ENCODE results near the gene SMIM28. TPM values are rescaled to one million over a fixed set of nuclear protein-coding genes. Genes with fewer than 3 reads are reported as not detected.

SMIM28 gene
- total RNA-seq, 1 donor from 2014 or later = not detected

- no peak overlapping the region for H3K27ac Mint-ChIP-seq (ENCODE audit: unreplicated experiment)
- H3K36me3 Mint-ChIP-seq (ENCODE audit: unreplicated experiment) = no peaks in the 10 kb centered on the region
- DNase-seq (ENCODE audit: extremely low spot score, unreplicated experiment) = no peak
- H3K9me3 Mint-ChIP-seq (ENCODE audit: unreplicated experiment) = no peaks in the 10 kb centered on the region
- no peak for TF ChIP-seq CTCF (IDR thresholded peaks at IDR 0.05)
- no peaks in the 10 kb centered on the region for H3K27me3 Mint-ChIP-seq (ENCODE audit: unreplicated experiment)
- no peak overlapping the region for H3K4me3 Mint-ChIP-seq (ENCODE audit: unreplicated experiment)
- H3K4me1 Mint-ChIP-seq (ENCODE audit: unreplicated experiment) = no peaks in the 10 kb centered on the region
Observed at GRCh38 chr6:138378463-138378862, 758 bp downstream of the SMIM28 start.

- Mint-ChIP-seq H3K27ac (ENCODE audit: unreplicated experiment) (no peak overlapping the region), H3K4me1 (ENCODE audit: unreplicated experiment) (no peaks in the 10 kb centered on the region), H3K27me3 (ENCODE audit: unreplicated experiment) (peaks cover 3% of the 10 kb centered on the region), H3K36me3 (ENCODE audit: unreplicated experiment) (no peaks in the 10 kb centered on the region), H3K4me3 (ENCODE audit: unreplicated experiment) (no peak overlapping the region), H3K9me3 (ENCODE audit: unreplicated experiment) (no peaks in the 10 kb centered on the region)
- no peak for DNase-seq (ENCODE audit: extremely low spot score, unreplicated experiment)
- TF ChIP-seq CTCF (IDR thresholded peaks at IDR 0.05) = no peak
Observed at GRCh38 chr6:138382498-138383265, 5.0 kb downstream of the SMIM28 start.

GRCh38 chr6:138383776-138384175, 6.1 kb downstream of the SMIM28 start:
- H3K27me3 Mint-ChIP-seq (ENCODE audit: unreplicated experiment) = peaks cover 9% of the 10 kb centered on the region
- H3K36me3 Mint-ChIP-seq (ENCODE audit: unreplicated experiment) = no peaks in the 10 kb centered on the region
- H3K4me1 Mint-ChIP-seq (ENCODE audit: unreplicated experiment) = no peaks in the 10 kb centered on the region
- no peak overlapping the region for H3K4me3 Mint-ChIP-seq (ENCODE audit: unreplicated experiment)
- no peak overlapping the region for H3K27ac Mint-ChIP-seq (ENCODE audit: unreplicated experiment)
- no peak for TF ChIP-seq CTCF (IDR thresholded peaks at IDR 0.05)
- H3K9me3 Mint-ChIP-seq (ENCODE audit: unreplicated experiment) = no peaks in the 10 kb centered on the region
- DNase-seq (ENCODE audit: extremely low spot score, unreplicated experiment) = no peak

- no peak overlapping the region for H3K27ac Mint-ChIP-seq (ENCODE audit: unreplicated experiment)
- H3K4me3 Mint-ChIP-seq (ENCODE audit: unreplicated experiment) = no peak overlapping the region
- peaks cover 25% of the 10 kb centered on the region for H3K27me3 Mint-ChIP-seq (ENCODE audit: unreplicated experiment)
- H3K4me1 Mint-ChIP-seq (ENCODE audit: unreplicated experiment) = no peaks in the 10 kb centered on the region
- DNase-seq (ENCODE audit: extremely low spot score, unreplicated experiment) = no peak
- TF ChIP-seq CTCF (IDR thresholded peaks at IDR 0.05) = no peak
- H3K9me3 Mint-ChIP-seq (ENCODE audit: unreplicated experiment) = no peaks in the 10 kb centered on the region
- H3K36me3 Mint-ChIP-seq (ENCODE audit: unreplicated experiment) = no peaks in the 10 kb centered on the region
Observed at GRCh38 chr6:138386897-138387296, 9.2 kb downstream of the SMIM28 start.

GRCh38 chr6:138387577-138388368, 10.1 kb downstream of the SMIM28 start:
- Mint-ChIP-seq H3K27ac (ENCODE audit: unreplicated experiment) (no peak overlapping the region), H3K9me3 (ENCODE audit: unreplicated experiment) (no peaks in the 10 kb centered on the region), H3K27me3 (ENCODE audit: unreplicated experiment) (peaks cover 26% of the 10 kb centered on the region)

More at GRCh38 chr6:138387577-138388368, 10.1 kb downstream of the SMIM28 start:
- H3K4me3 Mint-ChIP-seq (ENCODE audit: unreplicated experiment) = no peak overlapping the region
- no peak for DNase-seq (ENCODE audit: extremely low spot score, unreplicated experiment)
- H3K4me1 Mint-ChIP-seq (ENCODE audit: unreplicated experiment) = no peaks in the 10 kb centered on the region
- H3K36me3 Mint-ChIP-seq (ENCODE audit: unreplicated experiment) = no peaks in the 10 kb centered on the region
- no peak for TF ChIP-seq CTCF (IDR thresholded peaks at IDR 0.05)
